ENCODE measurements around the gene ACSBG1. TPM values are rescaled to one million over a fixed set of nuclear protein-coding genes. Genes with fewer than 3 reads are reported as not detected.

Gene ACSBG1
- total and polyA plus RNA-seq, 10 of the 15 experiments (the other 5 are each of a cell fraction or from before 2014, with no cell fraction given) = 0.11 to 0.75 (median 0.42) TPM

GRCh38 chr15:78282324-78282723 is 48.0 kb upstream of the ACSBG1 start:
- ChIA-PET RAD21 (ENCODE audit: unreplicated experiment) (no interaction called here), CTCF (interaction anchor here (0.9 to 1.6 kb wide), 5 partner anchors 9 to 316 kb away, joined by 3 to 7 read pairs (median 3); no protein-coding TSS in a partner anchor), SMC1A (ENCODE audit: uncharacterized antibody, unreplicated experiment) (interaction anchor here (1.1 to 1.8 kb wide), 3 partner anchors 10 to 17 kb away, joined by 3 to 5 read pairs (median 4); partner anchors contain the start of gene SKIC8), POLR2A (interaction anchor here (0.6 kb wide), 1 partner anchor 18 kb away, joined by 3 read pairs; no protein-coding TSS in a partner anchor)
- H3K27ac ChIP-seq (ENCODE audit: control insufficient read depth, insufficient read depth) = no peak overlapping the region
- H3K79me2 ChIP-seq (ENCODE audit: control insufficient read depth, insufficient read depth, low read length) = no peaks in the 10 kb centered on the region
- H3K9me3 ChIP-seq (replicated peaks; ENCODE audit: control insufficient read depth, insufficient read depth, low read length) = no peaks in the 10 kb centered on the region
- no peaks in the 10 kb centered on the region for H3K27me3 ChIP-seq (replicated peaks in 1 of 2; ENCODE audit: control insufficient read depth in 2 of 2, insufficient read depth in 2 of 2, low read length in 1 of 2)
- in situ Hi-C loops (cut with MboI) (no loop called here), intact Hi-C loops (cut with micrococcal nuclease; ENCODE audit: unreplicated experiment) (no loop called here)
- FAIRE-seq = no peak
- H3K36me3 ChIP-seq (ENCODE audit: control insufficient read depth in 2 of 2, insufficient read depth in 2 of 2, low read length in 1 of 2) = peaks cover 4 to 27% of the 10 kb centered on the region in 2 experiments; a peak in 3 of 4 replicates
- no peak overlapping the region for H2AFZ ChIP-seq (ENCODE audit: control insufficient read depth, low read depth, low read length)
- ATAC-seq = no peak
- H3K9ac ChIP-seq (ENCODE audit: control insufficient read depth, insufficient read depth, low read length) = no peak overlapping the region
- H3K4me1 ChIP-seq (ENCODE audit: control insufficient read depth, insufficient read depth, low read length) = no peaks in the 10 kb centered on the region
- WGBS (ENCODE audit: insufficient coverage, insufficient replicate concordance, low lambda C conversion rate, missing lambda C conversion rate) = 46% methylated on average over 2 of the region's 2 CpGs
- no peak for TF ChIP-seq RELA (IDR thresholded peaks at IDR 0.05; ENCODE audit: borderline replicate concordance, partially characterized antibody)
- no peak for TF ChIP-seq MLLT1 (IDR thresholded peaks at IDR 0.05)
- TF ChIP-seq SRF (IDR thresholded peaks at IDR 0.05; ENCODE audit: low read depth in 2 of 2, low read length in 2 of 2) = no peak
- no peak for TF ChIP-seq CBX3 (IDR thresholded peaks at IDR 0.05; ENCODE audit: borderline replicate concordance, low read depth)
- no peak for TF ChIP-seq POLR2A (IDR thresholded peaks at IDR 0.05; ENCODE audit: low read depth, low read length)
- no peak for TF ChIP-seq ELK1 (IDR thresholded peaks at IDR 0.05; ENCODE audit: low read depth, low read length)
- no peak for TF ChIP-seq HDGF (IDR thresholded peaks at IDR 0.05)
- TF ChIP-seq NFIC (IDR thresholded peaks at IDR 0.05; ENCODE audit: low read depth, low read length) = no peak
- TF ChIP-seq POLR2AphosphoS2 (IDR thresholded peaks at IDR 0.05; ENCODE audit: low read depth, low read length) = no peak
- H4K20me1 ChIP-seq (ENCODE audit: control insufficient read depth, insufficient read depth) = no peaks in the 10 kb centered on the region
- BruUV-seq (replicated peaks) = no TSS peak
- no peak for DNase-seq (ENCODE audit: low read depth, low spot score)
- H3K4me3 ChIP-seq = no peak overlapping the region
- no peak overlapping the region for H3K4me2 ChIP-seq (ENCODE audit: control insufficient read depth, insufficient read depth)

Data from GM12878 (cell line).